Lung (tissue), 12 donors: ENCODE results near the gene GRIA1. TPM values are rescaled to one million over a fixed set of nuclear protein-coding genes. Genes with fewer than 3 reads are reported as not detected.

ENCODE experiments used
- ATAC-seq: fragments of 200-7000 bp; cut with Tn5 transposase; one replicate; pipeline ENCODE4 v1.9.1; 2020; ENCODE audit warnings: moderate number of reproducible peaks; ENCODE audit not compliant: insufficient read depth, low FRiP score
- DNase-seq, 3 donors: peaks; one replicate each; pipeline ENCODE4 v3.0.0-alpha.2; 2013 to 2017
- H3K27ac ChIP-seq, 2 donors: one replicate each; pipeline ENCODE4 v1.5.1; 2013; ENCODE audit warnings: mild to moderate bottlenecking in 2 of 2, moderate library complexity in 2 of 2, control low read depth in 1 of 2, inconsistent platforms in 1 of 2, low read depth in 1 of 2, low read length in 1 of 2
- H3K27me3 ChIP-seq, 3 donors: one replicate each; pipeline ENCODE4 v1.5.1; 2013; ENCODE audit warnings: low read length in 2 of 3; ENCODE audit not compliant: control insufficient read depth in 3 of 3, insufficient read depth in 3 of 3
- H3K36me3 ChIP-seq, 4 donors: one replicate each; pipeline ENCODE4 v1.5.1; 2013; ENCODE audit warnings: low read length in 4 of 4, mild to moderate bottlenecking in 1 of 4, moderate library complexity in 1 of 4; ENCODE audit not compliant: control insufficient read depth in 4 of 4, insufficient read depth in 4 of 4
- H3K4me1 ChIP-seq, 5 donors: one replicate each; pipeline ENCODE4 v1.5.1; 2013; ENCODE audit warnings: low read length in 5 of 5, mild to moderate bottlenecking in 2 of 5, moderate library complexity in 1 of 5; ENCODE audit not compliant: control insufficient read depth in 5 of 5, insufficient read depth in 5 of 5
- H3K4me3 ChIP-seq: one replicate; pipeline ENCODE4 v1.5.1; 2013; ENCODE audit warnings: mild to moderate bottlenecking, control low read depth, moderate library complexity
- H3K9ac ChIP-seq, 2 donors: one replicate each; pipeline ENCODE4 v1.5.1; 2013; ENCODE audit warnings: low read length in 2 of 2, control low read depth in 1 of 2; ENCODE audit not compliant: insufficient read depth in 1 of 2
- H3K9me3 ChIP-seq, 4 donors: one replicate each; pipeline ENCODE4 v1.5.1; 2013; ENCODE audit warnings: low read length in 3 of 4, mild to moderate bottlenecking in 1 of 4, moderate library complexity in 1 of 4; ENCODE audit not compliant: control insufficient read depth in 4 of 4, insufficient read depth in 3 of 4
- CTCF ChIP-seq: IDR thresholded peaks from 2 replicates; pipeline ENCODE4 v1.5.1; 2012; ENCODE audit warnings: mild to moderate bottlenecking; ENCODE audit errors: control extremely low read depth, extremely low read depth
- WGBS, 2 donors: extraction: QIAGEN DNeasy Blood & Tissue Kit; methylation state at CpG; one replicate each; pipeline ENCODE4 v1.1.7; 2013; 5-methylcytosine and 5-hydroxymethylcytosine counted together
- polyA plus RNA-seq, 2 donors: library from polyadenylated mRNA; stranded (reverse); fragments of 200-250 nt; gene quantifications; one replicate each; pipeline ENCODE4 v1.2.1, GENCODE V29; 2013
- total RNA-seq, 2 donors: library from RNA; depleted of rRNA in 1 of 2; stranded (reverse); fragments of >200 nt in 1 of 2; gene quantifications; one replicate each; pipeline ENCODE4 v1.2.1, GENCODE V29; 2014 to 2021
- donor health status: control.
- donor health status: control.
- donor health status: Bipolar disorder and iron deficiency.
- donor health status: healthy.
- donor health status: DM: yes; HTN: yes; CAD: no.

The GRIA1 gene
- total and polyA plus RNA-seq, 4 donors: 1.1 to 12.5 (median 2.0) TPM

GRCh38 chr5:153498516-153498915, 8.0 kb downstream of the GRIA1 start:
- H3K9ac ChIP-seq: no peak overlapping the region
- no peaks in the 10 kb centered on the region for H3K4me1 ChIP-seq
- H3K4me3 ChIP-seq: no peak overlapping the region
- no peak overlapping the region for H3K27ac ChIP-seq
- H3K9me3 ChIP-seq: no peaks in the 10 kb centered on the region
- H3K36me3 ChIP-seq: no peaks in the 10 kb centered on the region
- no peaks in the 10 kb centered on the region for H3K27me3 ChIP-seq
- DNase-seq: no peak
- TF ChIP-seq CTCF: no peak
- ATAC-seq: no peak

DNA sequence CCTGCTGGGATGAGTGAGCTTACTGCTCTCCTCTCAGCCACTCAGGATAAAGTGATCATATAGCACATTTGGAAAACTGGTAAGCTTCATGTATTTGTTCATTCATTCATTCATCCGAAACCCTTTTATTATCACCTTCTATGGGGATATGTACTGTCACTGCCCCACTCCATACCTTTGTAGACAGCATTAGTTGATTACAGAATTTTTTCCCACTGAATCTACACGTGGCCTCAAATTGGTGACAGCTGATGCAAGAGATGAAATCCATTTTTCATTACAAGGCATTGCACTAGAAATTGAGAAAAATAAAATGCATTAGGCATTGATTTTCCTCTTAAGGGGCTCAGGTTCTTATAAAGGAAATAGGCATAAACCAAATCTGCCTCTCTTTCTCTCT, 9.7 kb downstream of the GRIA1 start:
- Histone ChIP-seq H3K27ac (no peak overlapping the region), H3K4me1 (no peaks in the 10 kb centered on the region), H3K4me3 (no peak overlapping the region), H3K27me3 (no peaks in the 10 kb centered on the region), H3K9me3 (no peaks in the 10 kb centered on the region), H3K9ac (no peak overlapping the region), H3K36me3 (no peaks in the 10 kb centered on the region)
- 75 to 81% methylated on average over 2 of the region's 2 CpGs for WGBS, 2 donors
- TF ChIP-seq CTCF: no peak
- no peak for ATAC-seq
- no peak for DNase-seq

GRCh38 chr5:153504726-153505125, 14.3 kb downstream of the GRIA1 start:
- Histone ChIP-seq H3K9ac (no peak overlapping the region), H3K27ac (no peak overlapping the region), H3K27me3 (no peaks in the 10 kb centered on the region), H3K36me3 (no peaks in the 10 kb centered on the region), H3K4me1 (peaks cover 0 to 3% (median 0%) of the 10 kb centered on the region in 5 donors), H3K4me3 (no peak overlapping the region), H3K9me3 (no peaks in the 10 kb centered on the region)
- 84 to 95% methylated on average over 3 of the region's 3 CpGs for WGBS, 2 donors
- DNase-seq (no peak), ATAC-seq (no peak)
- no peak for TF ChIP-seq CTCF

DNA sequence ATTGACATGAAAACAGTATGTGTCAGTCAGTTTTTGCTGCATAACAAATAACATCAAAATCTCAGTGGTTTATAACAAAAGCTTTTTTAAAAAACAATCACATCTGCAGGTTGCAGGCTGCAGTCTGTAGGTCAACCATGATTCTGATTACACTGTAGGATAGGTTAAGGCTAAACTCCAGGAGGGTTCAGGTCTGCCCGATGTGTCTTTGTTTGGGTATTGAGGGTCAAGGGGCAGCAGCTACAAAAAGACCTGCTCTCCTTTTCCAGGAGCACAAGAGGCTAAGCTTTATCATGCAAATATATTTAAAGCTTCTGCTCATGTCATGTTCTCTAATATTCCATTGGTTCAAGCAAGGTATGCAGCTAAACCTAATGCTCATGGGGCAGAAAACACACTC, 18.2 kb downstream of the GRIA1 start:
- no peak overlapping the region for H3K4me3 ChIP-seq
- H3K4me1 ChIP-seq: peaks cover 0 to 3% (median 0%) of the 10 kb centered on the region in 5 donors
- DNase-seq (no peak), ATAC-seq (no peak)
- TF ChIP-seq CTCF: no peak
- H3K9me3 ChIP-seq: no peaks in the 10 kb centered on the region
- H3K9ac ChIP-seq: no peak overlapping the region
- 75 to 90% methylated on average over 1 of the region's 1 CpG for WGBS, 2 donors
- no peak overlapping the region for H3K27ac ChIP-seq
- H3K27me3 ChIP-seq: no peaks in the 10 kb centered on the region
- H3K36me3 ChIP-seq: no peaks in the 10 kb centered on the region
